ENCODE data around the gene GPC6.

The GPC6 gene

GRCh38 chr13:93853912-93854311 lies 627.3 kb downstream of the GPC6 start:
- TF ChIP-seq CTCF (IDR thresholded peaks at IDR 0.05; ENCODE audit: low read depth, low read length): no peak
- no peak overlapping the region for H3K4me3 ChIP-seq (ENCODE audit: low read depth, low read length)

DNA sequence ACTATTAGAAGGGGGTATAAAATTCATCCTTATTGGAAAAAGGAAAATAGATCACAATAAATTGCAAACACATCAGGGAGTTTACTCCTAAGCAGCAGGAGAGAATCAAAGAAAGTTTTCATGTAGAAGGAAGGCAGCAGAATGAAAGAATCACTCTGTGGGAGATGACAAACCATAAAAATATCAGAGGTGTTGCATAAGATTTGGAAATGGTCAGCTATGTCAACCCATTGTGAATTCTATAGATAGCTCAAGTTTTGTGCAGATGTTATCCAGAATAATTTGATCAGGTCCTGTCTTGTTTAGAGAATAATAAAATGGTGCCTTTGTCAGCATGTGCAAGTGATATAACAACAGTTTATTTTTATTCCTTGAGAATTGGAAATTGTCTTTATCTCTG lies 630.5 kb downstream of the GPC6 start:
- TF ChIP-seq CTCF (IDR thresholded peaks at IDR 0.05; ENCODE audit: low read depth, low read length): no peak
- no peak overlapping the region for H3K4me3 ChIP-seq (ENCODE audit: low read depth, low read length)

GRCh38 chr13:93859716-93860115 lies 633.1 kb downstream of the GPC6 start:
- H3K4me3 ChIP-seq (ENCODE audit: low read depth, low read length): no peak overlapping the region
- no peak for TF ChIP-seq CTCF (IDR thresholded peaks at IDR 0.05; ENCODE audit: low read depth, low read length)

DNA sequence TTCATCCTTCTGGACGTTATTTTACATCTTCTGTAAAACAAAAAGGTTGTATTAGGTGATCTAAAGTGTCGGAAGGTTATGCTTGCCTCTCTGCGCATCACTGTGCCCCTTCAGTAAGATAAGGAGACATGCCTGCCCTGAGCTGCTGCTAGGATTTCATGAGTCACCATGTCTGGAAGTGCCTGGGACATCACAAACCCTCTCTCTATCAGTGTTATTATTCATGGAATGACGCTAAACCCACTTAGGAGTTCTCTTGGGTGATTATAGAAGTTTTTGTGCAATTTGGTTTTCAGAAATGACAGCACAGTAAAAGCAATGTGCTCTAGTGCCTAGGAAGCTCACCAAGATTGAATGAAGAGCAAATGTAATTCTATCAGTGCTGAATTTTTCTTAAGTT lies 635.2 kb downstream of the GPC6 start:
- no peak for TF ChIP-seq CTCF (IDR thresholded peaks at IDR 0.05; ENCODE audit: low read depth, low read length)
- no peak overlapping the region for H3K4me3 ChIP-seq (ENCODE audit: low read depth, low read length)

DNA sequence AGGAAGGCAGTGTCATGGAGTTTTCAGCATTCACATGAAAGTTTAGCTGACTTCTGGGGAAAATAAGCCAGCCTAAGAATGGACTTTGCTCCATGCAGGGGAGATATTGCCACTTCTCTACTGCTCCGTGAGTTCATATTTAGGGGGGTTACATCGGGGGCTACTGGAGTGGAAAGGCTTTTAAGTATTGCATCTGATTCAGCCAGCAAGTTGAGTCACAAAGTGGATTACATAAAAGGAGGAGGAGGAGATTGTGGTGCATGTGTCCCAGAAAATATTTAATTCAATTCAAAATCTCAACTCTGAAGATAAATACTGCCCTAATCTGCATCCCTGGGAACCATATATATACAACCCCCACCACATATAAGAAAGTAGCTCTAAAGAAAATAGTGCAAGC lies 635.7 kb downstream of the GPC6 start:
- no peak for TF ChIP-seq CTCF (IDR thresholded peaks at IDR 0.05; ENCODE audit: low read depth, low read length)

DNA sequence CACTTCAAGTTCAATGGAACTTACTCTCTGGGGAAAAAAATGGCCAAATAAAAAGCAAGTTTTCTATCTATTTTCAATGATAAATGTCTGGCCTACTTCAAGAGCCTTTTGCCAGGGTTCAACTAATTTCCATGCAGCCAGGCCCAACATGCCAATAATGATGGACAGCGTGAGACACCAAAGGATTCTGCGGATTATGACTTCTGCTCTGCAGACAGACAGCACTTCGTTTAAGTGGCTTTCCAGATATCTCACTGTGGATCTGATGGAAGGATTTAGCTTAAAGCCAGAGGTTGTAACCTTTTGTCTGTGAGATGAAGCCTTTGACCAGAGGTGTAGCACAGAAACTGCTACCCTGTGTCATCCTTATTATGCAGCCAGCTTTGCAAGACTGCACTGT lies 638.6 kb downstream of the GPC6 start:
- TF ChIP-seq CTCF (IDR thresholded peaks at IDR 0.05; ENCODE audit: low read depth, low read length): no peak
- no peak overlapping the region for H3K4me3 ChIP-seq (ENCODE audit: low read depth, low read length)

More for the DNA sequence above, 635.7 kb downstream of the GPC6 start:
- no peak overlapping the region for H3K4me3 ChIP-seq (ENCODE audit: low read depth, low read length)

DNA sequence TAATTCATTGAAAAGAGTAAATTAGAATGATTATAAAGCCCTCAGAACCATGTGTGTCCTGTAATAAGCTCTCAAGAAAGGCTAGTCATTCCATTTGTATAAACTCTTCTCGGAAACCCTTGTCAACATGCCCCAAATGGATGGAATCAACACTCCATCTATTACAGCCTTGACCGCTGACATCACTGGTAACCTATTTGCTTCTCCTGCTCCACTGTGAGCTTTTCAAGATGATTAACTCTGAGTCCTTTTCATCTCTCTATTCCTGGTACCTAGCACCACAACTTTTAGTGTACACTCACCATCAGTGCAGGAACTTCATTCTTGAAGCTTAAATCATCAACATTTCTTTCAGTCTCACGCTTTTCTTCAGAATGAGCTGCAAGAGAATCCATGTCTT lies 640.9 kb downstream of the GPC6 start:
- no peak for TF ChIP-seq CTCF (IDR thresholded peaks at IDR 0.05; ENCODE audit: low read depth, low read length)
- H3K4me3 ChIP-seq (ENCODE audit: low read depth, low read length): no peak overlapping the region

Measured in WI38 (cell line).